COLO829 (cell line): Measurements from ENCODE around the gene C11orf98.
A peak's percentile ranks its signal among the peaks of the same experiment; 100 is the strongest.
"Not testable (repeated sequence)": the region's sequence is repeated elsewhere in the genome, so short reads cannot be mapped to it uniquely, and the experiment has no call there.

Source experiments
- DNase-seq: peaks from one replicate; pipeline ENCODE4 v3.0.0; 2012; ENCODE audit warnings: low spot score

The C11orf98 gene

GRCh38 chr11:62650283-62650682 lies 14.7 kb downstream of the C11orf98 start:
- not testable (repeated sequence) for DNase-seq

- DNase-seq = no peak
Observed at GRCh38 chr11:62649486-62649885, 15.5 kb downstream of the C11orf98 start.

- no peak for DNase-seq
Observed at GRCh38 chr11:62648967-62649364, 16.0 kb downstream of the C11orf98 start.

- no peak for DNase-seq
Observed at GRCh38 chr11:62648185-62648966, 16.6 kb downstream of the C11orf98 start.

GRCh38 chr11:62647609-62648005 lies 17.4 kb downstream of the C11orf98 start:
- DNase-seq = no peak

- no peak for DNase-seq
Observed at GRCh38 chr11:62646825-62647608, 18.0 kb downstream of the C11orf98 start.

- DNase-seq = peak; percentile 99
Observed at GRCh38 chr11:62645946-62646824, 18.8 kb downstream of the C11orf98 start, which contains the start of gene GANAB. GANAB (minus strand) TSS chr11:62646613; CDS start chr11:62646599, 14 bp downstream.

- DNase-seq = no peak
Observed at GRCh38 chr11:62645671-62645945, 19.4 kb downstream of the C11orf98 start.

GRCh38 chr11:62644220-62644619 lies 20.8 kb downstream of the C11orf98 start:
- no peak for DNase-seq

GRCh38 chr11:62632492-62632891 lies 32.5 kb downstream of the C11orf98 start:
- DNase-seq = no peak

- no peak for DNase-seq
Observed at GRCh38 chr11:62627713-62628112, 37.3 kb downstream of the C11orf98 start.

GRCh38 chr11:62622476-62623089 lies 42.4 kb downstream of the C11orf98 start:
- no peak for DNase-seq

- DNase-seq = peak; percentile 99
Observed at GRCh38 chr11:62621567-62622470, 43.2 kb downstream of the C11orf98 start, which contains the start of gene B3GAT3. B3GAT3 (minus strand) TSS chr11:62621986; CDS start chr11:62621947, 39 bp downstream.

GRCh38 chr11:62621027-62621566 lies 43.9 kb downstream of the C11orf98 start:
- no peak for DNase-seq

GRCh38 chr11:62616957-62617356 lies 48.1 kb downstream of the C11orf98 start:
- DNase-seq = not testable (repeated sequence)

GRCh38 chr11:62615521-62615920 lies 49.5 kb downstream of the C11orf98 start:
- no peak for DNase-seq

GRCh38 chr11:62614275-62614674 lies 50.7 kb downstream of the C11orf98 start:
- no peak for DNase-seq

GRCh38 chr11:62613291-62613778 lies 51.7 kb downstream of the C11orf98 start:
- DNase-seq = no peak
